OCI-LY7 (cell line): ENCODE measurements around the gene LITAFD.

Source experiments
- EZH2phosphoT487 ChIP-seq: fragments of 200-600 bp; sonication (generic); IDR thresholded peaks from 2 replicates; pipeline ENCODE4 v1.6.1; 2018; ENCODE audit warnings: low read depth, borderline replicate concordance, mild to moderate bottlenecking, mixed run types, antibody characterized with exemption, low read length, moderate library complexity, mixed read lengths
- TF ChIP-seq, protein P1 (sequence below): fragments of 200-600 bp; sonication (generic); conservative IDR thresholded peaks from 2 replicates; pipeline ENCODE4 v1.5.1; 2014; ENCODE audit warnings: mild to moderate bottlenecking, antibody characterized with exemption, low read length, moderate library complexity, mixed read lengths

DNA sequence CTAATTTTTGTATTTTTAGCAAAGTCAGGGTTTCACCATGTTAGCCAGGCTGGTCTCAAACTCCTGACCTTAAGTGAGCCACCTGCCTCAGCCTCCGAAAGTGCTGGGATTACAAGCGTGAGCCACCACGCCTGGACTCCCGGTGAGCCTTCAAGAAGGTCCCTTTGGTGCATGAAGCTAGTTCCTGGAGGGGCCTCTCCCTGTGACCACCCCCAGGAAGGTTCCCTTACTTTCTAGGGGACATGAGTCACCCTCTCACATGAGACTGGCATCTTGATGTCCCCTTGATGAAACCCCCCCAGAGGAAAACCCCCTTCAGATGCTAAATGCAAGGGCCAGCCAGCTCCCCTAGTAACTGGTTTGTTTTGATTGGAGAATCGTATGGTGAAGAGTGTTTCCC is 26.2 kb upstream of the LITAFD start:
- TF ChIP-seq, protein P1, sequence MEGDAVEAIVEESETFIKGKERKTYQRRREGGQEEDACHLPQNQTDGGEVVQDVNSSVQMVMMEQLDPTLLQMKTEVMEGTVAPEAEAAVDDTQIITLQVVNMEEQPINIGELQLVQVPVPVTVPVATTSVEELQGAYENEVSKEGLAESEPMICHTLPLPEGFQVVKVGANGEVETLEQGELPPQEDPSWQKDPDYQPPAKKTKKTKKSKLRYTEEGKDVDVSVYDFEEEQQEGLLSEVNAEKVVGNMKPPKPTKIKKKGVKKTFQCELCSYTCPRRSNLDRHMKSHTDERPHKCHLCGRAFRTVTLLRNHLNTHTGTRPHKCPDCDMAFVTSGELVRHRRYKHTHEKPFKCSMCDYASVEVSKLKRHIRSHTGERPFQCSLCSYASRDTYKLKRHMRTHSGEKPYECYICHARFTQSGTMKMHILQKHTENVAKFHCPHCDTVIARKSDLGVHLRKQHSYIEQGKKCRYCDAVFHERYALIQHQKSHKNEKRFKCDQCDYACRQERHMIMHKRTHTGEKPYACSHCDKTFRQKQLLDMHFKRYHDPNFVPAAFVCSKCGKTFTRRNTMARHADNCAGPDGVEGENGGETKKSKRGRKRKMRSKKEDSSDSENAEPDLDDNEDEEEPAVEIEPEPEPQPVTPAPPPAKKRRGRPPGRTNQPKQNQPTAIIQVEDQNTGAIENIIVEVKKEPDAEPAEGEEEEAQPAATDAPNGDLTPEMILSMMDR: no peak
- no peak for TF ChIP-seq EZH2phosphoT487
